Neuronal stem cell (in vitro differentiated cells): Measurements from ENCODE around the gene RBFOX2.

Source experiments
- DNase-seq: peaks from one replicate; pipeline ENCODE4 v3.0.0-alpha.2; 2013; ENCODE audit warnings: low spot score
- H2AFZ ChIP-seq: one replicate; pipeline ENCODE4 v1.6.1; 2013; ENCODE audit warnings: mild to moderate bottlenecking, low read length, inconsistent platforms
- H2AK5ac ChIP-seq: 2 replicates; pipeline ENCODE4 v1.6.1; 2013; ENCODE audit warnings: low read depth, mild to moderate bottlenecking, inconsistent platforms, low read length, moderate library complexity, mixed read lengths
- H2BK120ac ChIP-seq: 2 replicates; pipeline ENCODE4 v1.6.1; 2013; ENCODE audit warnings: low read depth, mild to moderate bottlenecking, inconsistent platforms, low read length, moderate library complexity, mixed read lengths
- H2BK12ac ChIP-seq: one replicate; pipeline ENCODE4 v1.6.1; 2013; ENCODE audit warnings: low read length, inconsistent platforms
- H2BK15ac ChIP-seq: 2 replicates; pipeline ENCODE4 v1.6.1; 2013; ENCODE audit warnings: mild to moderate bottlenecking, low read length, inconsistent platforms, mixed read lengths
- H2BK5ac ChIP-seq: one replicate; pipeline ENCODE4 v1.6.1; 2013; ENCODE audit warnings: inconsistent platforms, mild to moderate bottlenecking, low read length, moderate library complexity
- H3K14ac ChIP-seq: one replicate; pipeline ENCODE4 v1.6.1; 2013; ENCODE audit warnings: low read length, inconsistent platforms
- H3K18ac ChIP-seq: 2 replicates; pipeline ENCODE4 v1.6.1; 2013; ENCODE audit warnings: low read length, inconsistent platforms
- H3K23ac ChIP-seq: 2 replicates; pipeline ENCODE4 v1.6.1; 2013; ENCODE audit warnings: low read depth, mild to moderate bottlenecking, mixed read lengths, low read length, inconsistent platforms; ENCODE audit not compliant: poor library complexity
- H3K27ac ChIP-seq: replicated peaks from 3 replicates; pipeline ENCODE4 v1.5.1; 2013; ENCODE audit warnings: low read length, inconsistent platforms
- H3K27me3 ChIP-seq, 3 experiments: 2 replicates each; pipeline ENCODE4 v1.6.1; 2013; ENCODE audit warnings: low read length in 3 of 3, mild to moderate bottlenecking in 2 of 3, inconsistent platforms in 1 of 3, low read depth in 1 of 3, mixed read lengths in 1 of 3, moderate library complexity in 1 of 3; ENCODE audit not compliant: control insufficient read depth in 3 of 3, insufficient read depth in 3 of 3
- H3K36me3 ChIP-seq, 2 donors: replicated peaks in 1 of 2; 2 replicates each; pipeline ENCODE4 v1.6.1; 2013; ENCODE audit warnings: low read length in 2 of 2; ENCODE audit not compliant: control insufficient read depth in 2 of 2, insufficient read depth in 2 of 2
- H3K4ac ChIP-seq: 2 replicates; pipeline ENCODE4 v1.6.1; 2013; ENCODE audit warnings: inconsistent platforms, mild to moderate bottlenecking, low read length, moderate library complexity
- H3K4me1 ChIP-seq, 2 donors: 1 replicate in 1 of 2; 2 replicates in 1 of 2; pipeline ENCODE4 v1.6.1; 2013; ENCODE audit warnings: low read length in 2 of 2, low read depth in 1 of 2; ENCODE audit not compliant: control insufficient read depth in 2 of 2, insufficient read depth in 1 of 2
- H3K4me2 ChIP-seq: one replicate; pipeline ENCODE4 v1.6.1; 2013; ENCODE audit warnings: mild to moderate bottlenecking, low read length, inconsistent platforms; ENCODE audit not compliant: insufficient read depth, poor library complexity, severe bottlenecking
- H3K4me3 ChIP-seq, 2 donors: 2 replicates each; pipeline ENCODE4 v1.5.1; 2013; ENCODE audit warnings: low read length in 2 of 2, mild to moderate bottlenecking in 2 of 2, inconsistent platforms in 1 of 2, moderate library complexity in 1 of 2
- H3K79me1 ChIP-seq: one replicate; pipeline ENCODE4 v1.6.1; 2013; ENCODE audit warnings: low read depth, mild to moderate bottlenecking, inconsistent platforms, low read length, moderate library complexity
- H3K9ac ChIP-seq: one replicate; pipeline ENCODE4 v1.6.1; 2013; ENCODE audit warnings: mild to moderate bottlenecking, low read depth, low read length, inconsistent platforms; ENCODE audit not compliant: poor library complexity
- H3K9me3 ChIP-seq, 2 donors: replicated peaks in 1 of 2; 2 replicates each; pipeline versions ENCODE3 to v1.6.1; 2013; ENCODE audit warnings: low read length in 2 of 2, mild to moderate bottlenecking in 2 of 2, inconsistent platforms in 1 of 2, low read depth in 1 of 2, mixed read lengths in 1 of 2, moderate library complexity in 1 of 2; ENCODE audit not compliant: control insufficient read depth in 2 of 2, insufficient read depth in 1 of 2
- H4K8ac ChIP-seq: one replicate; pipeline ENCODE4 v1.6.1; 2013; ENCODE audit warnings: low read depth, mild to moderate bottlenecking, inconsistent platforms, low read length, moderate library complexity
- H4K91ac ChIP-seq: one replicate; pipeline ENCODE4 v1.6.1; 2013; ENCODE audit warnings: low read length, low read depth, mild to moderate bottlenecking, inconsistent platforms; ENCODE audit not compliant: poor library complexity
- WGBS, 2 donors: extraction: QIAGEN DNeasy Blood & Tissue Kit; methylation state at CpG; one replicate each; pipeline ENCODE4 v1.1.7; 2013; ENCODE audit warnings: missing lambda C conversion rate in 2 of 2, mixed read lengths in 1 of 2; ENCODE audit not compliant: insufficient read length in 2 of 2, insufficient replicate concordance in 1 of 2; ENCODE audit errors: extremely low coverage in 2 of 2; 5-methylcytosine and 5-hydroxymethylcytosine counted together

RBFOX2 gene

DNA sequence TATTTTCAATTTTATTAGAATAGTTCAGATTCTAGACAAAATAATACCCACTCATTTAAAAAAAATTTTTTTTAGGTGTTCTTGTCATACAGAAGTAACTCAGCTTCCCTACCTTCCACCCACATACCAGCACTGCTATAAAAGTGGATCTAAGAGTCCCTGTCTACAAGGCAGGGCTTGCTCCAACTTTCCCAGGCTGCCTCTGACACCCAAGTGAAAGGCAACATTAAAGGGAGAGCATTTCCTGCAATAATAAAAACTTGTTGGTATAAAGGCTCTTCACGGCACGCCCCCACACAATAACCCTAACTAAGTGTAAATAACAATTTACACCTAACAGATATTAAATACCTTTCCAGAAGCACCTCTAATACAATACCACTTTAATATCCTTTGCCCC is 183.7 kb downstream of the RBFOX2 start:
- no peak overlapping the region for H2BK12ac ChIP-seq
- WGBS, 2 donors = no CpG with 5 or more reads among the region's 2 CpGs

GRCh38 chr22:35842954-35843353 is 185.7 kb downstream of the RBFOX2 start:
- H4K91ac ChIP-seq = no peak overlapping the region
- no peaks in the 10 kb centered on the region for H3K36me3 ChIP-seq
- H2BK12ac ChIP-seq = no peak overlapping the region
- no peak overlapping the region for H3K27ac ChIP-seq
- H3K9ac ChIP-seq = no peak overlapping the region
- H3K14ac ChIP-seq = no peak overlapping the region
- no peak overlapping the region for H4K8ac ChIP-seq
- no peak overlapping the region for H2BK120ac ChIP-seq
- H2BK5ac ChIP-seq = no peak overlapping the region
- H3K79me1 ChIP-seq = no peaks in the 10 kb centered on the region
- H3K4ac ChIP-seq = no peak overlapping the region
- H3K4me1 ChIP-seq = peaks cover 0 to 2% of the 10 kb centered on the region in 2 donors
- no peak overlapping the region for H3K18ac ChIP-seq
- H3K27me3 ChIP-seq = no peaks in the 10 kb centered on the region
- no peak overlapping the region for H3K4me3 ChIP-seq
- no peaks in the 10 kb centered on the region for H3K9me3 ChIP-seq
- H2AK5ac ChIP-seq = no peak overlapping the region
- WGBS, 2 donors = no CpG with 5 or more reads among the region's 2 CpGs
- no peak overlapping the region for H2AFZ ChIP-seq
- H3K4me2 ChIP-seq = no peak overlapping the region
- H2BK15ac ChIP-seq = no peak overlapping the region
- DNase-seq = no peak
- H3K23ac ChIP-seq = no peak overlapping the region

More for the DNA sequence above, 183.7 kb downstream of the RBFOX2 start:
- Histone ChIP-seq H2AFZ (no peak overlapping the region), H3K79me1 (no peaks in the 10 kb centered on the region), H3K14ac (no peak overlapping the region), H2BK15ac (no peak overlapping the region), H3K23ac (no peak overlapping the region), H2BK120ac (no peak overlapping the region), H2BK5ac (no peak overlapping the region), H3K4me2 (no peak overlapping the region), H3K36me3 (no peaks in the 10 kb centered on the region), H3K4me3 (no peak overlapping the region), H3K4ac (no peak overlapping the region), H2AK5ac (no peak overlapping the region), H3K4me1 (peaks cover 0 to 4% of the 10 kb centered on the region in 2 donors), H3K9ac (no peak overlapping the region), H3K18ac (no peak overlapping the region), H4K91ac (no peak overlapping the region), H3K27ac (no peak overlapping the region), H3K27me3 (no peaks in the 10 kb centered on the region), H3K9me3 (no peaks in the 10 kb centered on the region), H4K8ac (no peak overlapping the region)
- no peak for DNase-seq

- H3K4me3 ChIP-seq = no peak overlapping the region
- no peak overlapping the region for H2BK12ac ChIP-seq
- no peak for DNase-seq
- H4K8ac ChIP-seq = no peak overlapping the region
- H3K23ac ChIP-seq = no peak overlapping the region
- no peak overlapping the region for H2BK5ac ChIP-seq
- H4K91ac ChIP-seq = no peak overlapping the region
- no peaks in the 10 kb centered on the region for H3K27me3 ChIP-seq
- H3K18ac ChIP-seq = no peak overlapping the region
- no peaks in the 10 kb centered on the region for H3K36me3 ChIP-seq
- H3K27ac ChIP-seq = no peak overlapping the region
- H3K4me1 ChIP-seq = peaks cover 0 to 3% of the 10 kb centered on the region in 2 donors
- H3K14ac ChIP-seq = no peak overlapping the region
- H2AFZ ChIP-seq = no peak overlapping the region
- no peak overlapping the region for H3K9ac ChIP-seq
- H2BK120ac ChIP-seq = no peak overlapping the region
- WGBS, 2 donors = no CpG with 5 or more reads among the region's 1 CpG
- no peak overlapping the region for H3K4ac ChIP-seq
- no peak overlapping the region for H3K4me2 ChIP-seq
- no peaks in the 10 kb centered on the region for H3K79me1 ChIP-seq
- H2AK5ac ChIP-seq = no peak overlapping the region
- H2BK15ac ChIP-seq = no peak overlapping the region
- no peaks in the 10 kb centered on the region for H3K9me3 ChIP-seq
Measured at GRCh38 chr22:35842519-35842913, 186.1 kb downstream of the RBFOX2 start.

DNA sequence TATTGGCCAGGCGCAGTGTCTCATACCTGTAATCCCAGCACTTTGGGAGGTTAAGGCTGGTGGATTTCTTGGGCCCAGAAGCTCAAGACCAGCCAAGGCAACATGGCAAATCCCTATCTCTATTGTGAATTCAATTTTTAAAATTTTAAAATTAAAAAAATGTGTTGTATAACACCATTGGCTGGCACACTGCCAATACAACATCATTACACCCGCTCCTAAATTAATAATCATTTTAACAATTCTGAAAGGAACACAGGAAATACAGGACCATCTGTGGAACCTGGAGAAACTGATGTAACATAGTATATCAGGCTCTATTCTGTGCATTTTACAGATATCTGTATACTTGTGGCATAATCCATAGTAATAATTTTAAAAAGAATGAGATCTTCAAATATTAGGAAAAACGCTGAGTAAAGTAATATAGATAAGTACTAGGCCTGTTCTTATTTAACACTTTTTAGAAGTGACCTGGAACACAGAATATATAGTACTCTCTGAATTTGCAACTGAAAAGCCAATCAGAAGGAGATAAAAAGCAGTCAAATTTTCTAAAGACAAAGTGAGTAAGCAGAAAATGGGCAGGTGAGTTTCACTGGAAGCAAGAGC is 186.6 kb downstream of the RBFOX2 start:
- no peak overlapping the region for H3K4me2 ChIP-seq

More for the DNA sequence above, 186.6 kb downstream of the RBFOX2 start:
- H3K23ac ChIP-seq = no peak overlapping the region
- no peak overlapping the region for H2BK120ac ChIP-seq
- H4K91ac ChIP-seq = no peak overlapping the region
- H2AK5ac ChIP-seq = no peak overlapping the region
- no peaks in the 10 kb centered on the region for H3K36me3 ChIP-seq
- no peak overlapping the region for H3K4me3 ChIP-seq
- peaks cover 2% of the 10 kb centered on the region for H3K79me1 ChIP-seq
- H2BK15ac ChIP-seq = no peak overlapping the region
- H4K8ac ChIP-seq = no peak overlapping the region
- no peak overlapping the region for H2BK12ac ChIP-seq
- H3K18ac ChIP-seq = no peak overlapping the region
- WGBS, 2 donors = no CpG with 5 or more reads among the region's 3 CpGs
- H2AFZ ChIP-seq = no peak overlapping the region
- H3K14ac ChIP-seq = no peak overlapping the region
- no peaks in the 10 kb centered on the region for H3K9me3 ChIP-seq
- H3K27ac ChIP-seq = no peak overlapping the region
- H3K4me1 ChIP-seq = peaks cover 3 to 7% of the 10 kb centered on the region in 2 donors
- H2BK5ac ChIP-seq = no peak overlapping the region
- DNase-seq = no peak
- no peaks in the 10 kb centered on the region for H3K27me3 ChIP-seq
- no peak overlapping the region for H3K9ac ChIP-seq
- H3K4ac ChIP-seq = no peak overlapping the region
